Adrenal gland (tissue), 12 donors: Measurements from ENCODE around the gene PRPF38B. TPM values are rescaled to one million over a fixed set of nuclear protein-coding genes. Genes with fewer than 3 reads are reported as not detected.

Source experiments
- DNase-seq, 7 donors: peaks; one replicate each; pipeline ENCODE4 v3.0.0-alpha.2; 2019 to 2020
- H3K27ac ChIP-seq, 5 donors: fragments of 200-600 bp; sonication (generic) in 4 of 5; 1 replicate in 3 of 5; 2 replicates in 2 of 5; pipeline versions ENCODE4 v1.5.1 to v1.8.0; 2016 to 2020; ENCODE audit warnings: mild to moderate bottlenecking in 1 of 5
- H3K27me3 ChIP-seq: fragments of 200-600 bp; 2 replicates; pipeline ENCODE4 v1.8.0; 2021
- H3K36me3 ChIP-seq, 2 donors: fragments of 200-600 bp; replicated peaks in 1 of 2; 1 replicate in 1 of 2; 2 replicates in 1 of 2; pipeline versions ENCODE4 v1.5.1 to v1.8.0; 2018 to 2022
- H3K4me1 ChIP-seq, 2 donors: fragments of 200-600 bp; replicated peaks in 1 of 2; 1 replicate in 1 of 2; 2 replicates in 1 of 2; pipeline versions ENCODE4 v1.5.1 to v1.8.0; 2018 to 2021
- H3K4me3 ChIP-seq, 4 donors: fragments of 200-600 bp; sonication (generic) in 3 of 4; one replicate each; pipeline ENCODE4 v1.5.1; 2016 to 2018
- H3K9me3 ChIP-seq, 3 donors: fragments of 200-600 bp; sonication (generic) in 1 of 3; replicated peaks in 1 of 3; 1 replicate in 2 of 3; 2 replicates in 1 of 3; pipeline versions ENCODE4 v1.5.1 to v1.8.0; 2016 to 2021
- POLR2A ChIP-seq, 2 donors: fragments of 450-650 bp; IDR thresholded peaks; one replicate each; pipeline ENCODE4 v1.6.1; 2017; ENCODE audit warnings: antibody characterized with exemption in 2 of 2, mild to moderate bottlenecking in 2 of 2, moderate library complexity in 1 of 2
- WGBS, 4 donors: extraction: QIAGEN DNeasy Blood & Tissue Kit in 2 of 4; methylation state at CpG; one replicate each; pipeline versions ENCODE4 v1.1.5 to v1.1.7; 2013 to 2017; 5-methylcytosine and 5-hydroxymethylcytosine counted together
- intact Hi-C, 2 donors: fragments of 100-400 bp; cut with DNase I; formaldehyde crosslinking; loops; one replicate each; pipeline versions ENCODE4 v1.14.1 to v1.15.0; 2022 to 2023
- polyA plus RNA-seq, 3 donors: library from polyadenylated mRNA; stranded (reverse); fragments of 200-250 nt in 2 of 3; fragments of 350-450 nt in 1 of 3; fragmentation: Illumina TruSeq in 1 of 3; extraction: RNeasy Lipid Tissue Mini Kit (QIAGEN cat#74804) in 1 of 3; gene quantifications; one replicate each; pipeline ENCODE4 v1.2.3, GENCODE V29; 2013 to 2014
- total RNA-seq, 9 donors: library from RNA; depleted of rRNA in 4 of 9; stranded (reverse); fragments of >200 nt in 4 of 9; fragments of 120-200 nt in 1 of 9; fragmentation: NEBNext Ultra II Directional in 1 of 9; extraction: Animal tissue kit (Norgen Biotek cat#: 25700) in 1 of 9; gene quantifications; one replicate each; pipeline versions ENCODE4 v1.1.0 to v1.2.4, GENCODE V29; 2013 to 2023
- TF ChIP-seq, protein P1 (sequence below), 6 experiments: fragments of 450-650 bp in 4 of 6; fragments of 200-600 bp in 2 of 6; sonication (generic) in 1 of 6; IDR thresholded peaks; 1 replicate in 5 of 6; 2 replicates in 1 of 6; pipeline versions ENCODE4 v1.5.1 to v1.8.0; 2016 to 2021; ENCODE audit warnings: antibody characterized with exemption in 6 of 6, mild to moderate bottlenecking in 2 of 6, moderate library complexity in 1 of 6
- donor health status: healthy with polysubstance abuse.
- donor health status: Bipolar disorder and iron deficiency.
- donor health status: DM: yes; HTN: yes; CAD: no.
- donor health status: DM: no; HTN: no; CAD: no.
- donor health status: DM: no; HTN: no; CAD: no.
- donor health status: DM: yes; HTN: yes; CAD: no.

Gene PRPF38B
- total and polyA plus RNA-seq, 12 donors, result 11.3 to 63.2 (median 26.6) TPM

DNA sequence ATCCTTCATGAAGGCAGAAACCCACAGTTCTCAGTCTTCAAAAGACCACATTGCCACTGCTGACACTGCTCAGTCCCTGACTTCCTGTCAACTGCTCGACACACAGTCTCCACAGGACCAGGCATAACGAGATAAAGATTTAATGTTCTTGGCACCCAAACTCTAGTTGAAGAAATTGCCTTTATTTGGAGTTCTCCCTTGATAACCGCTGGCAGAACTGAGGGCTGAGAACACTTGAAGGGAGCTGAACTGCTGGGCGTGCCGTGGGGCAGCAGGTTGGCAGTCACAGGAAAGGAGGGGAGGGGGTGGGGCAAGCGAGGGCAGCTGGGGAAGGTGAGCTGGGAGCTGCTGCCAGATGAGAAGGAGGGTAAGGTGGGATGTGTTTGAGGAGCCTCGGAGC lies 47.1 kb upstream of the PRPF38B start:
- TF ChIP-seq, protein P1, sequence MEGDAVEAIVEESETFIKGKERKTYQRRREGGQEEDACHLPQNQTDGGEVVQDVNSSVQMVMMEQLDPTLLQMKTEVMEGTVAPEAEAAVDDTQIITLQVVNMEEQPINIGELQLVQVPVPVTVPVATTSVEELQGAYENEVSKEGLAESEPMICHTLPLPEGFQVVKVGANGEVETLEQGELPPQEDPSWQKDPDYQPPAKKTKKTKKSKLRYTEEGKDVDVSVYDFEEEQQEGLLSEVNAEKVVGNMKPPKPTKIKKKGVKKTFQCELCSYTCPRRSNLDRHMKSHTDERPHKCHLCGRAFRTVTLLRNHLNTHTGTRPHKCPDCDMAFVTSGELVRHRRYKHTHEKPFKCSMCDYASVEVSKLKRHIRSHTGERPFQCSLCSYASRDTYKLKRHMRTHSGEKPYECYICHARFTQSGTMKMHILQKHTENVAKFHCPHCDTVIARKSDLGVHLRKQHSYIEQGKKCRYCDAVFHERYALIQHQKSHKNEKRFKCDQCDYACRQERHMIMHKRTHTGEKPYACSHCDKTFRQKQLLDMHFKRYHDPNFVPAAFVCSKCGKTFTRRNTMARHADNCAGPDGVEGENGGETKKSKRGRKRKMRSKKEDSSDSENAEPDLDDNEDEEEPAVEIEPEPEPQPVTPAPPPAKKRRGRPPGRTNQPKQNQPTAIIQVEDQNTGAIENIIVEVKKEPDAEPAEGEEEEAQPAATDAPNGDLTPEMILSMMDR (IDR thresholded peaks at IDR 0.05), result no peak
- no peak for TF ChIP-seq POLR2A (IDR thresholded peaks at IDR 0.05)
- Histone ChIP-seq H3K9me3 (no peaks in the 10 kb centered on the region), H3K27ac (peak overlapping the region in 2 of 5 donors; percentile 85 to 92), H3K4me3 (no peak overlapping the region), H3K36me3 (no peaks in the 10 kb centered on the region), H3K27me3 (no peaks in the 10 kb centered on the region), H3K4me1 (peaks cover 0 to 11% of the 10 kb centered on the region in 2 donors)
- no peak for DNase-seq
- intact Hi-C loops, result loop anchor here (5.0 kb wide), 1 partner anchor 133 kb away; no protein-coding TSS in a partner anchor
- WGBS, 4 donors, result 53 to 58% (median 55%) methylated on average over 7 of the region's 7 CpGs

DNA sequence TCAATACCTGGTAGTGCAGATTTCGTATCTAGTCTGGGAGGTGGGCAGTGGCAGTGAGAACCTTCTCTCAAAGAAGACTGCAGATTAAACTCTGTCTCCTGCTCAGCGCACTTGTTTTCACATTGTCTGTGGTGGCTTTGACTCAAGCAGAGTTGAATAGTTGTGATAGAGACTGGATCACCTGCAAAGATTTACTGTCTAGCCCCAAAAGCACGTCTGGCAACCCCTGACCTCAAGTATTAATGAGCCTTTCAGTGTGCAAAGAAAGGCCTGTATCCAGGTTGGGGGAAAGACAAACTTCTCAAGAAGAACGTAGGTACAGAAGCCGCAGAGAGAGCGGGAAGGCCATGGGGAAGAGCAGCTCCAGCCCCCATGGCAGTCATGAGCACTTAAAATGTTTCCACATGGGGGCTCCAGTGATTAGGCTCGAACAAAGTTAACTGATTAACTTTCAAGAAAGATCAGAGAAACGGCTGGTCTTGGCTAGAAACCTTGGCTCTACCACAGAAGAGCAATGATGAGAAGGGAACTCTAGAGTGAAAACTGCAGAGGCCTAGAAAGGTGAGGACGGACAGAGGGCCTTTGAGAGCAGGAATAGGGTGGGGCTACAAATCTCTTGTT lies 46.4 kb upstream of the PRPF38B start:
- 76 to 83% (median 82%) methylated on average over 9 of the region's 9 CpGs for WGBS, 4 donors
- Histone ChIP-seq H3K36me3 (no peaks in the 10 kb centered on the region), H3K9me3 (no peaks in the 10 kb centered on the region), H3K27me3 (no peaks in the 10 kb centered on the region), H3K4me1 (peaks cover 0 to 11% of the 10 kb centered on the region in 2 donors), H3K27ac (peak overlapping the region; percentile 17 to 92 (median 76)), H3K4me3 (no peak overlapping the region)
- intact Hi-C loops, result loop anchor here (5.0 kb wide), 1 partner anchor 133 kb away; no protein-coding TSS in a partner anchor
- TF ChIP-seq, protein P1 (IDR thresholded peaks at IDR 0.05), result no peak
- no peak for TF ChIP-seq POLR2A (IDR thresholded peaks at IDR 0.05)
- no peak for DNase-seq

DNA sequence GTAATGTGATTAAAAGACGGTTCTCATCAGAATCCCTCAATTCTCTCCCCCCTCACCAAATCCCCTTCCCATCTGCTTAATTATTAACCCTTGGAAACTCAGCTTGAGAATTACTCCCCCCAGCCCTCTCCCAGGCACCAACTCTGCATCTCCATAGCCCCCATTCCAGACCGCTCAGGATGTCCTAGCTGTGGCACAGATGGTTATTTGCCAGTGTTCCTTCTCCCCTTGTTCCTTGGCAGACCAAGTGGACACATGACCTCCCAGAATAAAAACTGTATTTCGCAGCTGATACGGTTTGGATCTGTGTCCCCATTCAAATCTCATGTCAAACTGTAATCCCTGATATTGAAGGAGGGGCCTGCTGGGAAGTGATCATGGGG lies 45.9 kb upstream of the PRPF38B start:
- Histone ChIP-seq H3K36me3 (no peaks in the 10 kb centered on the region), H3K4me1 (peaks cover 0 to 11% of the 10 kb centered on the region in 2 donors), H3K27me3 (no peaks in the 10 kb centered on the region), H3K4me3 (no peak overlapping the region), H3K9me3 (no peaks in the 10 kb centered on the region), H3K27ac (peak overlapping the region; percentile 17 to 92 (median 76))
- intact Hi-C loops, result loop anchor here (5.0 kb wide), 1 partner anchor 134 kb away; no protein-coding TSS in a partner anchor
- 66 to 82% (median 76%) methylated on average over 4 of the region's 4 CpGs for WGBS, 4 donors
- DNase-seq, result no peak
- TF ChIP-seq, protein P1 (IDR thresholded peaks at IDR 0.05), result no peak
- TF ChIP-seq POLR2A (IDR thresholded peaks at IDR 0.05), result no peak

DNA sequence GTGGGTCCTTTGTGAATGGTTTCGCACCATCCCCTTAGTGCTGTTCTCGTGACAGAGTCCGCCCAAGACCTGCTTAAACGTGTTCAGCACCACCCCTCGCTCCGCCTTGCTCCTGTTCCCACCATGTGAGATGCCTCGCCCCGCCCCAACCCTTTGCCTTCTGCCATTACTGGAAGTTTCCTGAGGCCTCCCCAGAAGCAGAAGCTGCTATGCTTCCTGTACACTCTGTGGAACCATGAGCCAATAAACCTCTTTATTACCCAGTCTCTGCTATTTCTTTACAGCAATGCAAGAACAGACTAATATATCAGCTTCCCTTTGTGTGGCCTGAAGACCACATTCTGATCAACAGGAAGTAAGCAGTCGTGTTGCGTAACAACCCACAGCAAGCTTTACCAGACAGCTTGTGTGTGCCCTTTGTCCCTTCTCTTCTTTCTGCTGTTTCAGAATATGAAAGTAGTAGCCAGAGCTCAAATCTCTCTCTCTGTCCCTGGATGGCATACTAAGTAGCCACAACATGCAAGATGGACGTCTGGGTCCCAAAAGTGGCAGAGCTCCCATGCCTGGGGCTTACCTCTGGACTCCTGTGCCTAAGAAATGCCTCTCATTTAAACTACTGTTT lies 45.4 kb upstream of the PRPF38B start:
- Histone ChIP-seq H3K4me1 (peaks cover 0 to 11% of the 10 kb centered on the region in 2 donors), H3K36me3 (no peaks in the 10 kb centered on the region), H3K9me3 (no peaks in the 10 kb centered on the region), H3K27me3 (no peaks in the 10 kb centered on the region), H3K4me3 (no peak overlapping the region), H3K27ac (peak overlapping the region; percentile 57 to 92 (median 76))
- intact Hi-C loops, result loop anchor here (5.0 kb wide), 1 partner anchor 134 kb away; no protein-coding TSS in a partner anchor
- WGBS, 4 donors, result 63 to 73% (median 70%) methylated on average over 11 of the region's 11 CpGs
- DNase-seq, result peak; percentile 51 to 84 (median 71)
- no peak for TF ChIP-seq POLR2A (IDR thresholded peaks at IDR 0.05)
- TF ChIP-seq, protein P1 (IDR thresholded peaks at IDR 0.05), result no peak
